Hindlimb muscle (tissue), 1 donor: ENCODE results near the gene GHRH. TPM values are rescaled to one million over a fixed set of nuclear protein-coding genes. Genes with fewer than 3 reads are reported as not detected.
A peak's percentile ranks its signal among the peaks of the same experiment; 100 is the strongest.

ENCODE experiments used
- DNase-seq: peaks from one replicate; pipeline ENCODE4 v3.0.0-alpha.2; 2013
- polyA plus RNA-seq: library from polyadenylated mRNA; unstranded; fragments of 120-200 nt; gene quantifications from one replicate; pipeline ENCODE4 v1.2.1, GENCODE V29; 2013; ENCODE audit not compliant: insufficient read length

Gene GHRH
- polyA plus RNA-seq, 1 donor = not detected

DNA sequence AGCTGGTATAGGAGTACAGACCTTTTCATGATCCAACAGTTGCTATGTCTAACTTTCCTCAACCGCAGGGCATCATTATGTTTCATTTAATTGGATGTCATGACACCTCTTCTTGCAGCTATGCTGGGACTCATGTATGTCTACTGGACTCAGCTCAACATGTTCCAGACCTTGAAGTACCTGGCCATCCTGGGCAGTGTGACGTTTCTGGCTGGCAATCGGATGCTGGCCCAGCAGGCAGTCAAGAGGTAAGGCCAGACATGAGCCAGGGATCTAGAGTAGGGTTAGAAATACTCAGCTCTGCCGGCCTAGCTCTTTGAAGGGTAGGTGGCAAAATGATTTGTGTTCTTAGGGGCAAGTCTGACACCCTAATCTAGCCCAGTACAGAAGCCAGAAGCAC is 25.2 kb downstream of the GHRH start:
- DNase-seq = no peak

GRCh38 chr20:37235065-37235464 is 26.5 kb downstream of the GHRH start:
- DNase-seq = no peak

DNA sequence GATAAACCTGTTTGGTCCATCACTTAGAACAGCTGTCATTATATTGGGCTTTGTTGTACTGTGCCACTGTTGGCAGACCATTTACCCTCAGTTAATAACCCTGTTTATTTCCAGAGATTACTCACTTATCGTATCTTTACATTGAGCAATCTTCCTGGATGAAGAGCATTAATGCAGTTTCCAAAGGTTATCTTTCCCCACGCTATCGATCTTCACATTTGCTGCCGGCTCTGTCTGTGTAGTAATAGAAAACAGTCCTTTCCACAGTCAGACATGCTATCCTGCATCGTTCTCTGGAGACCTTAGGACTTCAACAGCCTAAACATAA is 27.4 kb downstream of the GHRH start:
- DNase-seq = no peak

GRCh38 chr20:37233548-37234253 is 27.9 kb downstream of the GHRH start:
- no peak for DNase-seq

GRCh38 chr20:37231947-37232630 is 29.5 kb downstream of the GHRH start:
- no peak for DNase-seq

- DNase-seq = no peak
Measured at GRCh38 chr20:37230200-37230599, 31.4 kb downstream of the GHRH start.

- DNase-seq = no peak
Measured at GRCh38 chr20:37229357-37229756, 32.3 kb downstream of the GHRH start.

GRCh38 chr20:37228656-37229055 is 33.0 kb downstream of the GHRH start:
- no peak for DNase-seq

GRCh38 chr20:37228082-37228481 is 33.5 kb downstream of the GHRH start:
- no peak for DNase-seq

DNA sequence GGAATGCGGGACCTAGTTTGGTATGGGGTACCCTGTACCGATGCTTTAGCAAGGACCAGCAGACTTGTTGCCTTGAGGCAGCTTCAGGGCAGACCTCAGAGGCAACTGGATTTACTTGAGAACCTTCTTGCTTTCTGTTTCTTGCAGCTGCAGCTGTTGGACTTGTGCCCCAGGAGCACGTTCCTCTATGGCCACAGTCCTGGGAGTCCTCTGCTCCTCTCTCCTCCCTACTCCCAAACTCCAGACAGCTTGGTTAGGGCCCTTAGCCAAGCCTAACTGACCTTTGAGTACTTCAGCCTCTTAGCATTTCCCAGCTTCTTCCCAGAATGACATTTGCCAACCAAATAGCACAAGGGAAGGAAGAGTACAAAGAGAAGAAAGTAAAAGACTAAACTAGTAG is 34.7 kb downstream of the GHRH start:
- peak; percentile 64 for DNase-seq

DNA sequence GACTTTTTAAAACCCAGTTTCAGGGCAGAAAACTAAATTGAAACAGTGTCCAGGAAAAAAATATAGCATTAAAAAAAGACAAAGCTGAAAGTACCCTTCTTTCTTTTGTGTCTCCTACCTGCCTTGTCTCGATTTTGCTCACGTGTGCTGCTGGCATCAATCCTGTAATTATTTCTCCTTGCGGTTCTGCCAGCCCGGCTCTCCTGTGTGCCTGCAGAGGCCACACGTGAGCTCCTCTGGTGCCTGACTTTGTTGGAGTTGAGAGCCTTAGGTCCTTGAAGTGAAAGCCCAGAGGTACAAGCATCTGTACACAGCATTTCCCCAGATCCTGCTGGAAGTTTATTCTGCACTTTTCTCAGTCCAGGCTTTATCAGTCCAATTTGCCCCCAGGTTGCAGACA is 36.5 kb downstream of the GHRH start:
- no peak for DNase-seq

DNA sequence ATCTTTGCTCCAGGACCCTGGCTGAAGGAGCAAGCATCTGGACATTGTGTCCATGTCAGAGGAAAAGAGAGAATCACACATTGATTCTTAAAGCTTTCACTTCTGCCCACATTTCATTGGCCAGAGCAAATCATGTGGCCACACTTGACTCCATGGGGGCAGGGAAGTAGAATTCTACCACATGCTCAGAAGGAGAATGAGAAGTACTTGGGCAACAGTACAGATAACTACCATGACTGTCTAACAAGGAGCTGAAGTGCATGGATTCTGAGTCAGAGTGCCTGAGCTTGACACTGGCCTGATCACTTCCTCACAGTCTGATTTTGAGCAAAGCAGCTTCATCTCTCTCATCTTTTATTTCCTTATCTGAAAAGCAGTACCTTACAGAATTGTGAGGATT is 38.6 kb downstream of the GHRH start:
- no peak for DNase-seq

- no peak for DNase-seq
Measured at GRCh38 chr20:37222086-37222485, 39.5 kb downstream of the GHRH start.

DNA sequence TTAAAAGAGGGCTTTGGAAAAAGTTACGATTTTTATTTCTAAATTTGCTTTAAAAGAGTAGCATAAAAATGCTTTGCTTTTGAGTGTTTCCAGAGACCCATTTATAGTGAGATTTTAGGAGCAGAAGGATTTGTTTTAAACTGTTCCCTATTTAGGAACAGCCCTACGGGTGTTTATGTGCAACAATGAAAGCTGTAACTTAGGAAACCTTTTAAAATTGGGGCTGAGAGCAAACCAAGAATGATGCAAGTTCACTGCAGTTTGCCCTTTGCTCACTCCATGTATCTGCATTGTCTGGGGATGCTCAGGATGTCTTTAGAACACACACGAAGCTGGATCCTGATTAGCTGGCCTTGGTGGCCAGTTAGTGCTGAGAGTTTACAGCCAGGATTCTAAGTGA is 40.9 kb downstream of the GHRH start:
- DNase-seq = no peak

DNA sequence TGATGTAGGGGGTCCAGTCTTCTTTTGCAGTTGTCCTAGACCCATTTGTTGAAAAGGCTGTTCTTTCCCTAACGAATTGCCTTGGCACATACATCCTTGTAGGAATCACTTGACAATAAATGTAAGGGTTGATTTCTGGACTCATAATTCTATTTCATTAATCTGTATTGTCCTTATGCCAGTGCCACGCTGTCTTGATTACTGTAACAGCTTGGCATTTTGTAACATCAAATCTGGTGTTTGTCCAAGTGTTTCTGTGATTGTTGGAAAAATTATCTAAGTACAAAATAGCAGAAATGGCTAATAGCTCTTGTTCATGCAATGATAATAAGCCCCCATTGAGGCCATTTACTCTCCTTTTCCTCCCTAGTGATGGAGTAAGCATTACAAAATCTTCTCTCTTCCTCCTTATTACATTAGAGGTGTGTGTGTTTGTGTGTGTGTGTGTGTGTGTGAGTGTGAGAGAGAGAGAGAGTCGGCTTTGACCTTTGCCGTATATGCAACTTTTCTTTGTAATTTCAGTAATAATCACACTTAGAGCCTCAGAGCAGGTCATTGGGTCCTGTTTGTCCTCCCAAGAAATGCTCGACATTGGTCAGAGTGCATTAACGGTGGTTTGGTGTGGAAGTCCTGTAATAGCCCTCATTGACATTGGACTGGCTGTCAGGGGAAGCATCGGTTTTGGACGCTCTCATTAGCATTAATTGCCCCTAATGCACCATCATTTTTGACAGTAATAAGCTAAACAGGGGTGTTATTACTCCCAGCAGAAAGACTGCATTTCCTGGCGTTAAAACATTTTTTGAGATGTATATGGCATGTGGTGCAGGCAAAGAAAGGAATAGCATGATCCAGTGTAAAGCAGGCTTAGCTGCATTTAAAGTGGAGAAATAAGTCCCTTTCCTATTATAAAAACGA is 41.6 kb downstream of the GHRH start:
- no peak for DNase-seq

GRCh38 chr20:37218976-37219375 is 42.6 kb downstream of the GHRH start:
- DNase-seq = no peak

- DNase-seq = no peak
Measured at GRCh38 chr20:37218441-37218840, 43.2 kb downstream of the GHRH start.

GRCh38 chr20:37209661-37210314 is 51.8 kb downstream of the GHRH start:
- no peak for DNase-seq

GRCh38 chr20:37209193-37209592 is 52.4 kb downstream of the GHRH start:
- no peak for DNase-seq

DNA sequence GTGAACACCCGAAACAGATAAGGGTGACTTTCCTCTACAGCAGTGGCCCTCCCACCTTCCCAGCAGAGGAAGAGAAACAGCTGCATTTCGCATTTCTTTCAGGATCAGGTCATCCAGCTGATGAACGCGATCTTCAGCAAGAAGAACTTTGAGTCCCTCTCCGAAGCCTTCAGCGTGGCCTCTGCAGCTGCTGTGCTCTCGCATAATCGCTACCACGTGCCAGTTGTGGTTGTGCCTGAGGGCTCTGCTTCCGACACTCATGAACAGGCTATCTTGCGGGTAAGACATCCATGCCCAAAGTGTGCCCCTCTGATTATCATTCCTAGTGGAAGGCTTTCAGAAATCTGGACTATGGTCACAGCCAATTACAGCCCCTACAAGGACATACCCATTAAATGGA is 54.4 kb downstream of the GHRH start:
- DNase-seq = no peak

GRCh38 chr20:37205794-37206193 is 55.8 kb downstream of the GHRH start:
- DNase-seq = no peak

GRCh38 chr20:37205130-37205529 is 56.5 kb downstream of the GHRH start:
- DNase-seq = no peak

DNA sequence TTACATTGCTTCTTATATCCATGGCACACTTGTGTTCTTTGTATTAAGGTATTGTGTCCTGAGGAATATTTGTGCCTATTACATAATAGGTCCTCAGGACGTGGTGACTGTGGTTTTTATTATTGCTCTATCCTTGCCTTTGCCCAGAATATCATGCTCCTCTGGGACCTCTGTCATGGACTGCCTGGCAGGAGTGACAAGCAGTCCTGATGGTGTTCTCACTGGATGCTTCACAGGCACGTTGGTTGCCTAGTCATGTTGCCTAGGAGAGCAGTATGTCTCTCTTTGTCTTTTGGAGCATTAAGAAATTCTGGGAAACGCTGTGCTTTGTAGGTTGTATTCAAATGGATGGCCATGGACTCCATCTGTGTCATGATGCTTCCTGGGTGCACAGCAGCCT is 57.6 kb downstream of the GHRH start:
- no peak for DNase-seq
